Endothelial cell (in vitro differentiated cells): ENCODE results near the gene RAD51C. TPM values are rescaled to one million over a fixed set of nuclear protein-coding genes. Genes with fewer than 3 reads are reported as not detected.
"Not testable (repeated sequence)": the region's sequence is repeated elsewhere in the genome, so short reads cannot be mapped to it uniquely, and the experiment has no call there.

Experiments
- DNase-seq: peaks from one replicate; pipeline ENCODE4 v3.0.0; 2021; ENCODE audit warnings: low spot score
- H3K27ac Mint-ChIP-seq: one replicate; pipeline ENCODE4 v1.8.0; 2021; ENCODE audit warnings: mixed read lengths, inconsistent platforms; ENCODE audit not compliant: unreplicated experiment
- H3K27me3 Mint-ChIP-seq: one replicate; pipeline ENCODE4 v1.8.0; 2021; ENCODE audit warnings: mild to moderate bottlenecking, moderate library complexity, mixed read lengths, inconsistent platforms; ENCODE audit not compliant: unreplicated experiment
- H3K36me3 Mint-ChIP-seq: one replicate; pipeline ENCODE4 v1.8.0; 2021; ENCODE audit warnings: mild to moderate bottlenecking, low read depth, mixed read lengths, inconsistent platforms; ENCODE audit not compliant: unreplicated experiment
- H3K4me1 Mint-ChIP-seq: one replicate; pipeline ENCODE4 v1.8.0; 2021; ENCODE audit warnings: mild to moderate bottlenecking, mixed read lengths, inconsistent platforms; ENCODE audit not compliant: unreplicated experiment
- H3K4me3 Mint-ChIP-seq: one replicate; pipeline ENCODE4 v1.8.0; 2021; ENCODE audit warnings: mild to moderate bottlenecking, mixed read lengths, inconsistent platforms; ENCODE audit not compliant: unreplicated experiment
- H3K9me3 Mint-ChIP-seq: one replicate; pipeline ENCODE4 v1.8.0; 2021; ENCODE audit warnings: mixed read lengths, inconsistent platforms; ENCODE audit not compliant: unreplicated experiment
- CTCF ChIP-seq: fragments of 200-600 bp; sonication (generic); IDR thresholded peaks from one replicate; pipeline ENCODE4 v1.5.0; 2021; ENCODE audit warnings: antibody characterized with exemption; ENCODE audit not compliant: unreplicated experiment
- total RNA-seq: library from RNA; stranded (reverse); fragmentation: NEBNext Ultra II Directional; extraction: Animal tissue kit (Norgen Biotek cat#: 25700); gene quantifications from one replicate; pipeline ENCODE4 v1.2.1, GENCODE V29; 2021; ENCODE audit not compliant: unreplicated experiment

Gene RAD51C
- total RNA-seq, 1 donor from 2014 or later, result 11.3 TPM

- no peak for DNase-seq
- H3K27me3 Mint-ChIP-seq, result peaks cover 1% of the 10 kb centered on the region
- H3K4me3 Mint-ChIP-seq, result no peak overlapping the region
- no peaks in the 10 kb centered on the region for H3K4me1 Mint-ChIP-seq
- H3K36me3 Mint-ChIP-seq, result no peaks in the 10 kb centered on the region
- H3K9me3 Mint-ChIP-seq, result no peaks in the 10 kb centered on the region
- no peak for TF ChIP-seq CTCF
- no peak overlapping the region for H3K27ac Mint-ChIP-seq
Measured at GRCh38 chr17:58679263-58680037, 13.0 kb upstream of the RAD51C start.

- H3K36me3 Mint-ChIP-seq, result no peaks in the 10 kb centered on the region
- no peak overlapping the region for H3K27ac Mint-ChIP-seq
- H3K9me3 Mint-ChIP-seq, result no peaks in the 10 kb centered on the region
- H3K27me3 Mint-ChIP-seq, result peaks cover 1% of the 10 kb centered on the region
- no peaks in the 10 kb centered on the region for H3K4me1 Mint-ChIP-seq
- no peak overlapping the region for H3K4me3 Mint-ChIP-seq
- DNase-seq, result no peak
- TF ChIP-seq CTCF, result no peak
Measured at GRCh38 chr17:58680038-58680369, 12.4 kb upstream of the RAD51C start.

GRCh38 chr17:58684003-58684402 is 8.4 kb upstream of the RAD51C start:
- DNase-seq, result no peak
- peaks cover 2% of the 10 kb centered on the region for H3K27me3 Mint-ChIP-seq
- H3K4me3 Mint-ChIP-seq, result no peak overlapping the region
- no peak overlapping the region for H3K27ac Mint-ChIP-seq
- no peaks in the 10 kb centered on the region for H3K36me3 Mint-ChIP-seq
- no peaks in the 10 kb centered on the region for H3K9me3 Mint-ChIP-seq
- TF ChIP-seq CTCF, result no peak
- H3K4me1 Mint-ChIP-seq, result peaks cover 8% of the 10 kb centered on the region

GRCh38 chr17:58684462-58684861 is 7.9 kb upstream of the RAD51C start:
- H3K4me1 Mint-ChIP-seq, H3K36me3 Mint-ChIP-seq, H3K27me3 Mint-ChIP-seq, H3K9me3 Mint-ChIP-seq, H3K27ac Mint-ChIP-seq, H3K4me3 Mint-ChIP-seq, DNase-seq: not testable (repeated sequence)

- H3K4me1 Mint-ChIP-seq, result peaks cover 8% of the 10 kb centered on the region
Measured at GRCh38 chr17:58686980-58687379, 5.4 kb upstream of the RAD51C start.

More at GRCh38 chr17:58686980-58687379, 5.4 kb upstream of the RAD51C start:
- Mint-ChIP-seq H3K27ac (no peak overlapping the region), H3K36me3 (no peaks in the 10 kb centered on the region), H3K4me3 (no peak overlapping the region), H3K27me3 (peaks cover 2% of the 10 kb centered on the region), H3K9me3 (no peaks in the 10 kb centered on the region)
- no peak for DNase-seq
- no peak for TF ChIP-seq CTCF
